Subcutaneous adipose tissue (tissue), 4 donors: Measurements from ENCODE around the gene RIMS1. TPM values are rescaled to one million over a fixed set of nuclear protein-coding genes. Genes with fewer than 3 reads are reported as not detected.

Source experiments
- total RNA-seq, 4 donors: library from RNA; depleted of rRNA; stranded (reverse); fragments of >200 nt; gene quantifications; one replicate each; pipeline ENCODE4 v1.1.0, GENCODE V29; 2016
- TF ChIP-seq, protein P1 (sequence below): fragments of 450-650 bp; IDR thresholded peaks from one replicate; pipeline ENCODE4 v1.5.1; 2016; ENCODE audit warnings: low read depth, mild to moderate bottlenecking, control low read depth, antibody characterized with exemption, moderate library complexity

RIMS1 gene
- total RNA-seq, 4 donors from 2014 or later, result 0.19 to 2.1 (median 1.3) TPM

DNA sequence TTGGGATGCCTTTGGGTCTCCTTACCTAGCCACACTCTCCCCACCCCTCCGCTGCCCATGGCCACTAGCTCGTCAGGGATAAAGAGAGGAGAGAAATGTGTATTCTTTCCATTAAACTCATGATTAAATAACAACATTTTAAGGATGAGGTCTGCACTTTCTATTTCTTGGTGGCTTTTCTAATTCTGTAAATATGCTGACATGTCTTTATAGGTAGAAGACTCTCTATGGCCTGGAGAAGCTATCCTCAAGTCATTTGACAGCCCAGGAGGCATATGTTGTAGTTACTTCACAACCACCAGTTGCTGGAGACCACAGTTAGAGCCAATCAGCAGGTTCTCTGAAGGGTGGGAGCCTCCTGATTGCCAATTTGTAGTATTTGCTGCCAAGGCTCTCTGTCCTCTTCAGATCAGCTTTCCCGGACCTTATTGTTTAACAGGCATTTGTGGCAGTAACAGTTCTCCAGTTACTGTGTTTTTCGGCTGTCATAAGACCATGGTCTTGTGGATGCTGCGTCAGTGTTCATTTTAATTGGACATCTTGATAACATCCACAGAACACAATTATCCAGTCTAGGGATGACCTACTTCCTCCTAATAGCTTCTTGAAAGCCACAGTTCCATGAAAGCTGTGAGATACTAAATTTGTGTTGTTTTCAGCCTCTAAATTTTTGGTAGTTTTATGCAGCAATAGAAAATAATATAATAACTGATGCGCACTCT, 530.6 kb downstream of the RIMS1 start:
- TF ChIP-seq, protein P1, sequence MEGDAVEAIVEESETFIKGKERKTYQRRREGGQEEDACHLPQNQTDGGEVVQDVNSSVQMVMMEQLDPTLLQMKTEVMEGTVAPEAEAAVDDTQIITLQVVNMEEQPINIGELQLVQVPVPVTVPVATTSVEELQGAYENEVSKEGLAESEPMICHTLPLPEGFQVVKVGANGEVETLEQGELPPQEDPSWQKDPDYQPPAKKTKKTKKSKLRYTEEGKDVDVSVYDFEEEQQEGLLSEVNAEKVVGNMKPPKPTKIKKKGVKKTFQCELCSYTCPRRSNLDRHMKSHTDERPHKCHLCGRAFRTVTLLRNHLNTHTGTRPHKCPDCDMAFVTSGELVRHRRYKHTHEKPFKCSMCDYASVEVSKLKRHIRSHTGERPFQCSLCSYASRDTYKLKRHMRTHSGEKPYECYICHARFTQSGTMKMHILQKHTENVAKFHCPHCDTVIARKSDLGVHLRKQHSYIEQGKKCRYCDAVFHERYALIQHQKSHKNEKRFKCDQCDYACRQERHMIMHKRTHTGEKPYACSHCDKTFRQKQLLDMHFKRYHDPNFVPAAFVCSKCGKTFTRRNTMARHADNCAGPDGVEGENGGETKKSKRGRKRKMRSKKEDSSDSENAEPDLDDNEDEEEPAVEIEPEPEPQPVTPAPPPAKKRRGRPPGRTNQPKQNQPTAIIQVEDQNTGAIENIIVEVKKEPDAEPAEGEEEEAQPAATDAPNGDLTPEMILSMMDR, result no peak

DNA sequence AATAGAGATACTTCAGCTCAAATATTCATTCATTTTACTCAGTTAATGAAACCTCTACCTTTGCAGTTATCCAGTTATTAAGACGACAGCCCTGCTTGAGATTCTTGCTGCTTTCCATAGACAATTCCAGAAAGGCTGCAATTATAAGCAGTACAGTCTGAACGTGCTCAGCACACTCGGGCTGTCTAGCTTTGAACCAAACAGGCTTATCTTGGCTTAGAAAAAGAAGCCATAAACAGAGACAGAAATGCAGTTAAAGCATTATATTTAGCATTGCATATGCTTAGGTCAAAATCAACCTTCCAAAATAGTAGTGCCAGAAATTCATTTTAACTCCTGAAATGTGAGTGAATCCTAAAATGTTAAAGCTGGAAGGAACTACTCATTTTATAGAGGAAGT, 531.4 kb downstream of the RIMS1 start:
- TF ChIP-seq, protein P1, result no peak

DNA sequence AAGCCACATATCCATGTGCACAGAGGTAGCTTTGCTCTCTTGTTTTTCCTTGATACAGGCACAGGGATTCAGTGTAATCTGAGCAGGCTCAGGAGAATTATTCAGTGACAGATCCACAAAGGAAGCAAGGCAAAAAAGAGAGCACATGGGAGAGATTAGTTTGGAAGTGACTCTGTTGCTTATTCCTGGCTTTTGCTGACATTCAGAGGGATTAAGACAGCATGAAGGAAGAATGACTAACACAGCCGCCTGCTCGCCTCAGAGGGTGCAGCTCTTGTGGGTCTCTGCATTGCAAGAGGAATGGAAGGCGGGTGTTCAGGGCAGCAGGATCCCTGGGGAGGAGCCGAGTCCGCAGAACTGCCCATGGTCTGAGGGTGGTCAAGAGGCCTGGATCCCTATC, 532.1 kb downstream of the RIMS1 start:
- TF ChIP-seq, protein P1, result no peak

DNA sequence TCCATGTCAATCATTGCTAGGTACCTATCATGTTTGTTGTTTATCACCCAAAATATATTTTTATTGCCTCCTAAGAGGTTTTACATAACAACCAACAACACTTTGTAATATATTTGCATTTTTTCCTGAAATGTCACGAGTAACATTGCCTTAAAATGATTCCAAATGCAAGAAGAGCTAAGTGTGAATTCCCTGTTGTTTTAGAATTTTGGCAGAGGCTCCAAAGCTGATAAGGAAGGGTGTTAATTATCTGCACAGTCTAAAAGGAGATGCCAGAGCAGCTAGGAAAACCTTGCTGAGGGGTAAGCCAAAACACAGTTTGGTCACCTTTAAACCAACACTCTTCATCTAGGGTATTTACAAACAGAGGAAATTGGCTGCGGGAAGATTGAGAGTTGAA, 533.6 kb downstream of the RIMS1 start:
- TF ChIP-seq, protein P1, result no peak

DNA sequence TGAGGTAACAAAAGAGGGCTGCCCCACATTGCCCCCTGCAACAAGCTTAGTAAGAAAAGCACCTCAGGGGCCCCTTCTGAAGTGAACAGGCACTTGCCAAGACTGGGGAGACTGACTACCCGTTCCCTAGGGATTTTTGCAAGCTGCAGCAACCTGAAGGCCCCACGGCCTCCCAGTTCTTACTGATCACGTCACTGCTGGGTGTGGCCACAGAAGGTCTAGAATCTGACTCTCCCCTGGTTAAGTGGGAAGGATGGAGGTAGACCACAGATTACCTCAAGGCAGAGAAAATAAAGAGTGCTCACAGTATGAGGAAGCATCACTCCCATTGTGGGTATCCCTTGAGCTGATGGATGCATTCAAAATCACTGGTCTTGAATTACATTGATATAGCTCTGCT, 534.1 kb downstream of the RIMS1 start:
- TF ChIP-seq, protein P1, result no peak

DNA sequence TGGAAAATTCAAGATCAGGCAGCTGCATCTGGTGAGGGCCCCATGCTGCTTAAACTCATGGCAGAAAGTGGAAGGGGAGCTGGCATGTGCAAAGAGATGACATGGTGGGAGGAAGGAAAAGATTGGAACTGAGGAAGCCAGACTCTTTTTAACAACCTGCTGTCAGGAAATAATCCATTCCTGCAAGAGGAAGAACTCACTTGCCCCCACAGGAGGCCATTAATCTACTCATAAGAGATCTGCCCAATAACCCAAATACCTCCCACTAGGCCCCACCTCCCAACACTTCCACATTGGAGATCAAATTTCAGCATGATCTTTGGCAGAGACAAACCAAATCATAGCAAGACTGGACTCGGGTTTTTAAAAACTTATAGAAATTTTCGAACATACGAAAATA, 535.0 kb downstream of the RIMS1 start:
- TF ChIP-seq, protein P1, result no peak

DNA sequence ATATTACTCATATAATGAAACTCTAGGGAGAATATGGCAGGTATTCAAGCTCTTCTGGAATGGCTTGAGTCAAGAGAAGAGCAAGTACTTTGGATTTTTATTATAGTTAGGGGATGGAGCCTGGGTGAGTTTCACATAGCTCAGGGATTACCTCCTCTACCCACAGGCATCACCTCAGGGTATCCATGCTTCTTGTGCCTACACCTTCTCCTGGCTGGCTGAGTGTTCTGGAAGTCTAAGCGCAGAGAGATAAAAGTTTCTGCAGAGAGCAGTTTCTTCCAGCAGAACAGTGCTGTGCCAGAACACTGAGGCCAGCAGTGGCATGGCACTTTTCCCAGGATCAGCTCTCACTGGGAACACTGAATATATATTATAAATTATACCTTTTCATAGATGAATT, 535.8 kb downstream of the RIMS1 start:
- TF ChIP-seq, protein P1, result no peak
